ENCODE measurements around the gene DAAM2.

Gene DAAM2

DNA sequence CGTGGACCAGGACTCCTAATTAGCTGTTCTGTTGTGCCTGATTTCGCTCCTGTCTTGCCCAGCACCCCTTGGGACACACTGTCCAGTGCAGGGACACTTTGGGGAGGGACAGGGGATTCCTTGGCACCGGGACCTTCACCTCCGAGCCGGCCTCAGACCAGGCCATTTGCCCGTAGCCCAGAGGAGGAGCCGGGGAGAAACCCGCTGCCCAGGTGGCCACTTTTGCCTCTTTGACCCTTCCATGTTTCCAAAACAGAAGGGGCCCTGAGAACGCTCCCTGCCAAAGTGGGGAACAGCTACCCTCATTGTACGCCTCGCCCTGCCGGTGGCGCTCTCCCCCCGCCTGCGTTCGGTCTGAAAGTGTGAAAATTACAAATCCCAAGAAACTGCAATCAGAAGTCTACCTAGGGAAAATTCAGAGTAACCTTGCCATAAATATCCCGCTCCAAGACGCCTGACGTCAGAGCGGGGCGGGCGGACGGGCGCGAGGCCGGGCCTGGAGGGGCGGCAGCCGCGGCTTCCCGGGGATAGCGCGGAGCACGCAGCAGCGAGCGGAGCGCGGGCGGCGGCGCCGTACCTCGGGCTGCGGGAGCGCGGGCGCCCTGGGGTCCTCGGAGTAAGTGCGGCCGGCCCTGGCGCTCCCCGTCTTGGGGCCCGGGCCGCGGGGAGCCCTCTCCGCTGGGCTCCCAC, at the start of gene DAAM2:
TSS of gene DAAM2 (plus strand) at position 527 of the 690 bp plus-strand sequence. CDS start 63,927 bp downstream, outside the sequence.
- TF ChIP-seq TARDBP (IDR thresholded peaks at IDR 0.05) (no peak), ELF4 (IDR thresholded peaks at IDR 0.05) (no peak), L3MBTL2 (conservative IDR thresholded peaks at IDR 0.05) (peak; percentile 52), FOXM1 (IDR thresholded peaks at IDR 0.05; ENCODE audit: borderline replicate concordance) (0 out of 2 replicates have a peak, but pooled peaks have one; percentile 33), ZNF384 (IDR thresholded peaks at IDR 0.05) (no peak), SP1 (IDR thresholded peaks at IDR 0.05) (no peak)
- TF ChIP-seq, protein P1, sequence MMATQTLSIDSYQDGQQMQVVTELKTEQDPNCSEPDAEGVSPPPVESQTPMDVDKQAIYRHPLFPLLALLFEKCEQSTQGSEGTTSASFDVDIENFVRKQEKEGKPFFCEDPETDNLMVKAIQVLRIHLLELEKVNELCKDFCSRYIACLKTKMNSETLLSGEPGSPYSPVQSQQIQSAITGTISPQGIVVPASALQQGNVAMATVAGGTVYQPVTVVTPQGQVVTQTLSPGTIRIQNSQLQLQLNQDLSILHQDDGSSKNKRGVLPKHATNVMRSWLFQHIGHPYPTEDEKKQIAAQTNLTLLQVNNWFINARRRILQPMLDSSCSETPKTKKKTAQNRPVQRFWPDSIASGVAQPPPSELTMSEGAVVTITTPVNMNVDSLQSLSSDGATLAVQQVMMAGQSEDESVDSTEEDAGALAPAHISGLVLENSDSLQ (IDR thresholded peaks at IDR 0.05) = peak; percentile 52
- ChIA-PET POLR2A (no interaction called here), CTCF (interaction anchor here (0.7 to 1.0 kb wide), 2 partner anchors 38 to 1126 kb away, joined by 3 to 5 read pairs; no protein-coding TSS in a partner anchor)
- peak; percentile 75 for DNase-seq (ENCODE audit: extremely low spot score)

DNA sequence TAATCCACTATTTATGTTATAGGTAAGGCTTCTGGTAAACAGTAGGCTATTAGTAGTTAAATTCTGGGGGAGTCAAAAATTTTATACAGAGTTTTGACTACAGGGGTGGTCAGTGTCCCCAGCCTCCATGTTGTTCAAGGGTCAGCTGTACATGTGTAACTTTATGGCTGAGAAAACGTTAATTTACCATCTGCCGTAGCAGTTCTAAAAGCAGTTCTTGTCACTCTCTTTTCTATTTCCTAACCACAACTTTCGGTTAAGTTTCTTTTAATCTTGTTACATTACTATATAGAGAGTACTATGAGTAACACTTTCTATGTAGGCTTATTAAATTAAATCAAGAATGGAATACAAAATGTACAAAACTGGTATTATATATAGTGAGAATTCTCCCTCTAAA, 45.4 kb upstream of the DAAM2 start:
- ChIA-PET CTCF (interaction anchor here (0.6 to 0.7 kb wide), 2 partner anchors 202 to 1612 kb away, joined by 3 to 5 read pairs; no protein-coding TSS in a partner anchor), POLR2A (no interaction called here)
- TF ChIP-seq ZNF384 (IDR thresholded peaks at IDR 0.05) (no peak), LEF1 (IDR thresholded peaks at IDR 0.05; ENCODE audit: borderline replicate concordance) (no peak)
- no peak for DNase-seq (ENCODE audit: extremely low spot score)

DNA sequence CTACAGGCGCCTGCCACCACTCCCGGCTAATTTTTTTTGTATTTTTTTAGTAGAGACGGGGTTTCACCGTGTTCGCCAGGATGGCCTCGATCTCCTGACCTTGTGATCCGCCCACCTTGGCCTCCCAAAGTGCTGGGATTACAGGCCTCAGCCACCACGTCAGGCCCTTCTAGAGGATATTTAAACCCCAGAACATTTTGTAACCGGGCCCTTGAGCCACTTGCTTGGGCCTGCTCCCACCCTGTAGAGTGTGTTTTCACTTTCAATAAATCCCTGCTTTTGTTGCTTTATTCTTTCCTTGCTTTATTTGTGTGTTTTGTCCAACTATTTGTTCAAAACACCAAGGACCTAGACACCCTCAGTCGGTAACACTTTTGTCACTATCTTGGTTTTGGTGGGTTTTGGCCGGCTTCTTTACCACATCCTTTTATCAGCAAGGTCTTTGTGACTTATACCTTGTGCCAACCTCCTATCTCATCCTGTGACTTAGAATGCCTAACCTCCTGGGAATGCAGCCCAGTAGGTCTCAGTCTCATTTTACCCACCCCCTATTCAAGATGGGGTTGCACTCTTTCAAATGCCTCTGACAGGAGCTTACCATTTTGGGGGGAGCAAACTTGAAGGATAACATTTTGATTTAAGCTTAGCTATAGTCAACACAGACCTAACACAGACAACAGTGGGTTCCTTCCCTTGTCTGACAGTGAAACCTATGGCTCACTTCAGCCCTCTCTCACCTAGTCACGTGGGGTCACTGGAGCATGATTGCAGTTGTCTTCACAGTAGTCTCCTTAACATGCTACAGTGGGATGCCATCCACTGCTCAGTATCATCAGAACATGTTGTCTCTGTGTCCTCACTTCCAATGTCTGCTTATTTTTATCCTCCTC, 39.1 kb upstream of the DAAM2 start:
- DNase-seq (ENCODE audit: extremely low spot score) = no peak
- CTCF ChIA-PET = interaction anchor here (0.7 kb wide), 2 partner anchors 42 to 228 kb away, joined by 3 read pairs; no protein-coding TSS in a partner anchor
- no peak for TF ChIP-seq FOXM1 (IDR thresholded peaks at IDR 0.05; ENCODE audit: borderline replicate concordance)
- no peak for TF ChIP-seq CTBP1 (IDR thresholded peaks at IDR 0.05; ENCODE audit: borderline replicate concordance)

DNA sequence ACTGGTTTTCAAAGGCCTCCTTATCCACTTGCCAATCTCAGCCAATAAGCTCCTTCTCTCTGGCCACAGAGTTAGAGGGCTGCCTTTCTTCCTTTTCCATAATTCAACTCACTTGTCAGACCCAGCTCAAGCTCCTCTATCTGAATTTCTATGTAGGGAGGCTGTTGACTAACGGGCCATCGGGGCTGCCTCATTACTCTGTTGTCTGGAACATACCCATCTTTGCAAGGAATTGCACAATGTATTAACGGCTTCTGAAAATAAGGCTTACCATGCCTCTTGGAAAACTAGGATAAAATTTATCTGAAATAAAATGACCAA, 38.5 kb upstream of the DAAM2 start:
- POLR2A ChIA-PET = no interaction called here
- DNase-seq (ENCODE audit: extremely low spot score) = no peak
- CTCF ChIA-PET = interaction anchor here (0.7 kb wide), 1 partner anchor 227 kb away, joined by 3 read pairs; no protein-coding TSS in a partner anchor
- TF ChIP-seq ELF4 (IDR thresholded peaks at IDR 0.05) (no peak), TARDBP (IDR thresholded peaks at IDR 0.05) (no peak), BHLHE40 (IDR thresholded peaks at IDR 0.05; ENCODE audit: borderline replicate concordance) (no peak), FOXA1 (IDR thresholded peaks at IDR 0.05) (no peak), NFRKB (IDR thresholded peaks at IDR 0.05) (no peak), SP1 (IDR thresholded peaks at IDR 0.05) (no peak), HDGF (IDR thresholded peaks at IDR 0.05; ENCODE audit: borderline replicate concordance) (no peak), FOXK2 (IDR thresholded peaks at IDR 0.05) (no peak), CTBP1 (IDR thresholded peaks at IDR 0.05; ENCODE audit: borderline replicate concordance) (no peak), L3MBTL2 (conservative IDR thresholded peaks at IDR 0.05) (no peak), SUZ12 (IDR thresholded peaks at IDR 0.05) (no peak), FOXM1 (IDR thresholded peaks at IDR 0.05; ENCODE audit: borderline replicate concordance) (no peak), ZNF384 (IDR thresholded peaks at IDR 0.05) (no peak), LEF1 (IDR thresholded peaks at IDR 0.05; ENCODE audit: borderline replicate concordance) (no peak), ARNT (IDR thresholded peaks at IDR 0.05) (no peak)
- TF ChIP-seq, protein P1 (IDR thresholded peaks at IDR 0.05) = no peak

More for the DNA sequence above, 39.1 kb upstream of the DAAM2 start:
- POLR2A ChIA-PET = no interaction called here

DNA sequence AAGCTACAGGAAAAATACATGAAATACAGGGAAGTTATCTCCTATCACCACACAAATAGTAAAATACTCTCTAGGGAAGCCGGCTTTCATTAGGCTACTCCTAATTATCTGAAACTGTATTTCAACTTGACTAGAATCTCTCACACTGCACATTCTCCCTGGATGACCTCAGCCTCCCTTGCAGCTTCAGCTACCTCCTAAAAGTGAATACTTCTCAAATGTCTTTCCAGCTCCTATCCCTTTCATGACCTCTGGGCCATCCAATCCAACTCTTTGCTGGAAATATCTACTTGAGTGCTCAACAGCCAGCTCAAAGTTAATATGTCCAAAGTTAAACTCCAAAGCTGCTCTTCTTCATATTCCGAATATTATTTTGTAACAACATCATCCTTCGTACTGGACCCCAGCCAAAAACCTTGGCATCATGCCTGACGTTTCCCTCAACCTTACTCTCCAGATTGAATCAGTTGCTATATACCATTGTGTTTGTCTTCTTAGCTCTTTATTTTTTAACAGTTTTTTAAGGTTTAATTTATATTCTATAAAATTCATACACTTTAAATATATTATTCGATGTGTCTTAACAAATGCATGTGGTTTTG, 37.6 kb upstream of the DAAM2 start:
- no peak for DNase-seq (ENCODE audit: extremely low spot score)
- TF ChIP-seq SUZ12 (IDR thresholded peaks at IDR 0.05) = no peak
- TF ChIP-seq, protein P1 (IDR thresholded peaks at IDR 0.05) = no peak
- no peak for TF ChIP-seq HDGF (IDR thresholded peaks at IDR 0.05; ENCODE audit: borderline replicate concordance)
- TF ChIP-seq ZNF384 (IDR thresholded peaks at IDR 0.05) = no peak
- no peak for TF ChIP-seq TARDBP (IDR thresholded peaks at IDR 0.05)
- no peak for TF ChIP-seq FOXA1 (IDR thresholded peaks at IDR 0.05)
- TF ChIP-seq ELF4 (IDR thresholded peaks at IDR 0.05) = no peak
- no peak for TF ChIP-seq L3MBTL2 (conservative IDR thresholded peaks at IDR 0.05)
- TF ChIP-seq FOXM1 (IDR thresholded peaks at IDR 0.05; ENCODE audit: borderline replicate concordance) = no peak
- TF ChIP-seq CTBP1 (IDR thresholded peaks at IDR 0.05; ENCODE audit: borderline replicate concordance) = no peak
- TF ChIP-seq BHLHE40 (IDR thresholded peaks at IDR 0.05; ENCODE audit: borderline replicate concordance) = no peak
- no peak for TF ChIP-seq FOXK2 (IDR thresholded peaks at IDR 0.05)
- no peak for TF ChIP-seq NFRKB (IDR thresholded peaks at IDR 0.05)
- TF ChIP-seq ARNT (IDR thresholded peaks at IDR 0.05) = no peak
- TF ChIP-seq LEF1 (IDR thresholded peaks at IDR 0.05; ENCODE audit: borderline replicate concordance) = no peak
- TF ChIP-seq SP1 (IDR thresholded peaks at IDR 0.05) = no peak
- ChIA-PET POLR2A (no interaction called here), CTCF (interaction anchor here (0.7 kb wide), 1 partner anchor 37 kb away, joined by 3 read pairs; no protein-coding TSS in a partner anchor)
